Ovary (tissue), 3 donors: ENCODE measurements around the gene CIITA.

Experiments
- POLR2A ChIP-seq: fragments of 450-650 bp; IDR thresholded peaks from one replicate; pipeline ENCODE4 v1.6.1; 2017; ENCODE audit warnings: antibody characterized with exemption, mild to moderate bottlenecking, moderate library complexity
- TF ChIP-seq, protein P1 (sequence below), 3 donors: fragments of 450-650 bp in 2 of 3; fragments of 200-600 bp in 1 of 3; IDR thresholded peaks; one replicate each; pipeline versions ENCODE4 v1.5.1 to v1.8.0; 2016 to 2022; ENCODE audit warnings: antibody characterized with exemption in 3 of 3, mild to moderate bottlenecking in 1 of 3
- donor health status: DM: no; HTN: no; CAD: no.

- TF ChIP-seq, protein P1, sequence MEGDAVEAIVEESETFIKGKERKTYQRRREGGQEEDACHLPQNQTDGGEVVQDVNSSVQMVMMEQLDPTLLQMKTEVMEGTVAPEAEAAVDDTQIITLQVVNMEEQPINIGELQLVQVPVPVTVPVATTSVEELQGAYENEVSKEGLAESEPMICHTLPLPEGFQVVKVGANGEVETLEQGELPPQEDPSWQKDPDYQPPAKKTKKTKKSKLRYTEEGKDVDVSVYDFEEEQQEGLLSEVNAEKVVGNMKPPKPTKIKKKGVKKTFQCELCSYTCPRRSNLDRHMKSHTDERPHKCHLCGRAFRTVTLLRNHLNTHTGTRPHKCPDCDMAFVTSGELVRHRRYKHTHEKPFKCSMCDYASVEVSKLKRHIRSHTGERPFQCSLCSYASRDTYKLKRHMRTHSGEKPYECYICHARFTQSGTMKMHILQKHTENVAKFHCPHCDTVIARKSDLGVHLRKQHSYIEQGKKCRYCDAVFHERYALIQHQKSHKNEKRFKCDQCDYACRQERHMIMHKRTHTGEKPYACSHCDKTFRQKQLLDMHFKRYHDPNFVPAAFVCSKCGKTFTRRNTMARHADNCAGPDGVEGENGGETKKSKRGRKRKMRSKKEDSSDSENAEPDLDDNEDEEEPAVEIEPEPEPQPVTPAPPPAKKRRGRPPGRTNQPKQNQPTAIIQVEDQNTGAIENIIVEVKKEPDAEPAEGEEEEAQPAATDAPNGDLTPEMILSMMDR (IDR thresholded peaks at IDR 0.05), result no peak
- no peak for TF ChIP-seq POLR2A
These were observed 29.8 kb upstream of the CIITA start for GRCh38 chr16:10847176-10847575.
